GM23338 (cell line): ENCODE data around the gene SFXN5. TPM values are rescaled to one million over a fixed set of nuclear protein-coding genes. Genes with fewer than 3 reads are reported as not detected.

ENCODE experiments used
- ATAC-seq: fragments of 200-7000 bp; cut with Tn5 transposase; 3 replicates; pipeline ENCODE4 v1.9.1; 2020
- DNase-seq: peaks from one replicate; pipeline ENCODE4 v3.0.0-alpha.2; 2015; ENCODE audit warnings: low spot score
- H2AFZ ChIP-seq: fragments of 200-600 bp; sonication (generic); 2 replicates; pipeline ENCODE4 v1.8.0; 2016; ENCODE audit warnings: antibody characterized with exemption, mild to moderate bottlenecking, moderate library complexity
- H3F3A ChIP-seq: fragments of 200-600 bp; sonication (generic); replicated peaks from 2 replicates; pipeline ENCODE4 v1.8.0; 2017; ENCODE audit warnings: antibody characterized with exemption, mixed run types, low read depth
- H3K27ac ChIP-seq: fragments of 200-600 bp; sonication (generic); 2 replicates; pipeline ENCODE4 v1.6.1; 2016; ENCODE audit warnings: low read depth
- H3K27me3 ChIP-seq: fragments of 200-600 bp; sonication (generic); 2 replicates; pipeline ENCODE4 v1.8.0; 2016; ENCODE audit warnings: mild to moderate bottlenecking, mixed run types, moderate library complexity; ENCODE audit not compliant: insufficient read depth
- H3K36me3 ChIP-seq: fragments of 200-600 bp; sonication (generic); 2 replicates; pipeline ENCODE4 v1.8.0; 2016; ENCODE audit warnings: mild to moderate bottlenecking; ENCODE audit not compliant: insufficient read depth
- H3K4me1 ChIP-seq: fragments of 200-600 bp; sonication (generic); 2 replicates; pipeline ENCODE4 v1.8.0; 2016; ENCODE audit warnings: mild to moderate bottlenecking, moderate library complexity; ENCODE audit not compliant: insufficient read depth
- H3K4me2 ChIP-seq: fragments of 200-600 bp; sonication (generic); 2 replicates; pipeline ENCODE4 v1.7.1; 2017; ENCODE audit warnings: mixed run types
- H3K4me3 ChIP-seq: fragments of 200-600 bp; sonication (generic); 2 replicates; pipeline ENCODE4 v1.6.1; 2016; ENCODE audit warnings: mixed run types
- H3K79me2 ChIP-seq: fragments of 200-600 bp; sonication (generic); replicated peaks from 2 replicates; pipeline ENCODE4 v1.8.0; 2017; ENCODE audit warnings: mild to moderate bottlenecking; ENCODE audit not compliant: insufficient read depth
- H3K9me2 ChIP-seq: fragments of 200-600 bp; sonication (generic); 2 replicates; pipeline ENCODE4 v1.8.0; 2017; ENCODE audit not compliant: insufficient read depth
- H4K20me1 ChIP-seq: fragments of 200-600 bp; sonication (generic); replicated peaks from 2 replicates; pipeline ENCODE4 v1.8.0; 2017; ENCODE audit warnings: mild to moderate bottlenecking; ENCODE audit not compliant: insufficient read depth
- H3K27ac Mint-ChIP-seq: 2 replicates; pipeline ENCODE4 v1.8.0; 2020; ENCODE audit warnings: inconsistent platforms, mild to moderate bottlenecking, moderate library complexity, mixed read lengths
- H3K27me3 Mint-ChIP-seq: 3 replicates; pipeline ENCODE4 v1.8.0; 2022; ENCODE audit warnings: low read depth, mild to moderate bottlenecking, moderate library complexity, mixed read lengths, inconsistent platforms; ENCODE audit not compliant: insufficient read depth, poor library complexity
- H3K36me3 Mint-ChIP-seq: 3 replicates; pipeline ENCODE4 v1.8.0; 2021; ENCODE audit warnings: low read depth, mild to moderate bottlenecking, inconsistent platforms, moderate library complexity, mixed read lengths
- H3K4me1 Mint-ChIP-seq: 3 replicates; pipeline ENCODE4 v1.8.0; 2020; ENCODE audit warnings: mild to moderate bottlenecking, inconsistent platforms, mixed read lengths
- H3K4me3 Mint-ChIP-seq: 3 replicates; pipeline ENCODE4 v1.8.0; 2021; ENCODE audit warnings: moderate library complexity, mild to moderate bottlenecking, inconsistent platforms, mixed read lengths
- H3K9me3 Mint-ChIP-seq: 3 replicates; pipeline ENCODE4 v1.8.0; 2020; ENCODE audit warnings: moderate library complexity, mild to moderate bottlenecking, inconsistent platforms, mixed read lengths
- CREB1 ChIP-seq: fragments of 250-450 bp; sonication (Bioruptor Pico); IDR thresholded peaks from 2 replicates; pipeline ENCODE4 v1.5.0; 2020; ENCODE audit warnings: low read depth, mild to moderate bottlenecking, moderate library complexity
- EZH2 ChIP-seq: fragments of 200-600 bp; sonication (generic); IDR thresholded peaks from one replicate; pipeline ENCODE4 v1.8.0; 2017; ENCODE audit warnings: antibody characterized with exemption, mild to moderate bottlenecking, low read depth; ENCODE audit not compliant: unreplicated experiment
- EZH2phosphoT487 ChIP-seq: fragments of 200-600 bp; sonication (generic); IDR thresholded peaks from one replicate; pipeline ENCODE4 v1.8.1; 2018; ENCODE audit warnings: antibody characterized with exemption; ENCODE audit not compliant: unreplicated experiment
- JUNB ChIP-seq: IDR thresholded peaks from one replicate; pipeline ENCODE4 v1.6.1; 2016; ENCODE audit warnings: antibody characterized with exemption; ENCODE audit not compliant: unreplicated experiment
- NANOG ChIP-seq: IDR thresholded peaks from 2 replicates; pipeline ENCODE4 v1.6.1; 2016; ENCODE audit warnings: antibody characterized with exemption, borderline replicate concordance
- POLR2AphosphoS5 ChIP-seq: IDR thresholded peaks from 2 replicates; pipeline ENCODE4 v1.6.1; 2016; ENCODE audit warnings: antibody characterized with exemption, low read depth
- STAT1 ChIP-seq: IDR thresholded peaks from one replicate; pipeline ENCODE4 v1.6.1; 2016; ENCODE audit warnings: antibody characterized with exemption; ENCODE audit not compliant: unreplicated experiment
- ZNF114 ChIP-seq: fragments of 250-450 bp; sonication (Bioruptor Pico); IDR thresholded peaks from 2 replicates; pipeline ENCODE4 v1.5.0; 2020; ENCODE audit warnings: mild to moderate bottlenecking, moderate library complexity
- ZNF331 ChIP-seq: fragments of 250-450 bp; sonication (Bioruptor Pico); IDR thresholded peaks from 2 replicates; pipeline ENCODE4 v1.5.0; 2020; ENCODE audit warnings: low read depth, mild to moderate bottlenecking, moderate library complexity
- polyA plus RNA-seq: library from polyadenylated mRNA; unstranded; fragments of >200 nt; fragmentation: Nextera tagmentation; extraction: Ambion mirVana; gene quantifications from 2 replicates; pipeline ENCODE4 v1.2.1, GENCODE V29; 2016
- total RNA-seq: library from RNA; depleted of rRNA; stranded (reverse); fragments of >200 nt; shearing (Covaris generic); gene quantifications from 2 replicates; pipeline ENCODE4 v1.2.3, GENCODE V29; 2014
- TF ChIP-seq, protein P1 (sequence below): IDR thresholded peaks from one replicate; pipeline ENCODE4 v1.6.1; 2018; ENCODE audit warnings: antibody characterized with exemption; ENCODE audit not compliant: unreplicated experiment
- TF ChIP-seq, protein P2 (sequence below), 2 experiments: fragments of 200-600 bp in 1 of 2; sonication (generic) in 1 of 2; conservative IDR thresholded peaks; 2 replicates each; pipeline versions ENCODE4 v1.5.1 to v1.6.1; 2016 to 2017; ENCODE audit warnings: antibody characterized with exemption in 2 of 2, low read depth in 2 of 2, mild to moderate bottlenecking in 2 of 2, moderate library complexity in 1 of 2
- TF ChIP-seq, protein P3 (sequence below): fragments of 250-450 bp; sonication (Bioruptor Pico); IDR thresholded peaks from 2 replicates; pipeline ENCODE4 v1.5.0; 2020; ENCODE audit warnings: mild to moderate bottlenecking, moderate library complexity
- TF ChIP-seq, protein P4 (sequence below): IDR thresholded peaks from 2 replicates; pipeline ENCODE4 v1.6.1; 2016; ENCODE audit warnings: antibody characterized with exemption

The SFXN5 gene
- total and polyA plus RNA-seq, 2 experiments from 2014 or later = 23.6 to 25.8 TPM

DNA sequence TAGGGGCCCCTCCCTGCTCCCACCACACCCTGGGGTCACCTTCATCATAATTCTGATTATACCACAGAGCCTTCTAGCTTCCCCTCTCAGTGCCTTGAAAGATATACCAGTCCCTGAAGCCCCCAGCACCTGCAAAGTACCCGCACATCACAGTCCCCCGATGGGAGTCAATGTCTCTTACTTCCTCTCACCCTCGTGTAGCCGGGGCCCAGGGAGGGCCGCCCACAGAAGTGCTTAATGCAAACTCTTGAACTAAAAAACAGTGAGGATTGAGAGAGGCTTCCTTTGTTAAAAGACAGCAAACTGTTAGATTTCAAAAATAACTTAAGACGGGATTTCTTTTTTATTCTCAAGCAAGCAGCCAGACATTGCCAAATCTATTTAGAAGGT is 76.5 kb downstream of the SFXN5 start:
- H4K20me1 ChIP-seq = no peaks in the 10 kb centered on the region
- H3K4me2 ChIP-seq = no peak overlapping the region
- H2AFZ ChIP-seq = no peak overlapping the region
- ATAC-seq = no peak
- Mint-ChIP-seq H3K27ac (no peak overlapping the region; the same call in 1 of the 2 replicates), H3K27me3 (peaks cover 15% of the 10 kb centered on the region), H3K36me3 (peaks cover 4% of the 10 kb centered on the region; the same call in 2 of the 3 replicates), H3K4me3 (no peak overlapping the region), H3K9me3 (no peaks in the 10 kb centered on the region), H3K4me1 (peaks cover 30% of the 10 kb centered on the region)
- no peak overlapping the region for H3K27ac ChIP-seq
- no peaks in the 10 kb centered on the region for H3K27me3 ChIP-seq
- no peaks in the 10 kb centered on the region for H3K79me2 ChIP-seq
- no peaks in the 10 kb centered on the region for H3K9me2 ChIP-seq
- no peaks in the 10 kb centered on the region for H3K4me1 ChIP-seq
- no peak for DNase-seq
- TF ChIP-seq NANOG (no peak), CREB1 (CRISPR knock-in tag) (no peak), STAT1 (no peak), EZH2phosphoT487 (no peak), JUNB (no peak), ZNF331 (no peak), ZNF114 (no peak), EZH2 (no peak), POLR2AphosphoS5 (no peak)
- TF ChIP-seq, protein P1, sequence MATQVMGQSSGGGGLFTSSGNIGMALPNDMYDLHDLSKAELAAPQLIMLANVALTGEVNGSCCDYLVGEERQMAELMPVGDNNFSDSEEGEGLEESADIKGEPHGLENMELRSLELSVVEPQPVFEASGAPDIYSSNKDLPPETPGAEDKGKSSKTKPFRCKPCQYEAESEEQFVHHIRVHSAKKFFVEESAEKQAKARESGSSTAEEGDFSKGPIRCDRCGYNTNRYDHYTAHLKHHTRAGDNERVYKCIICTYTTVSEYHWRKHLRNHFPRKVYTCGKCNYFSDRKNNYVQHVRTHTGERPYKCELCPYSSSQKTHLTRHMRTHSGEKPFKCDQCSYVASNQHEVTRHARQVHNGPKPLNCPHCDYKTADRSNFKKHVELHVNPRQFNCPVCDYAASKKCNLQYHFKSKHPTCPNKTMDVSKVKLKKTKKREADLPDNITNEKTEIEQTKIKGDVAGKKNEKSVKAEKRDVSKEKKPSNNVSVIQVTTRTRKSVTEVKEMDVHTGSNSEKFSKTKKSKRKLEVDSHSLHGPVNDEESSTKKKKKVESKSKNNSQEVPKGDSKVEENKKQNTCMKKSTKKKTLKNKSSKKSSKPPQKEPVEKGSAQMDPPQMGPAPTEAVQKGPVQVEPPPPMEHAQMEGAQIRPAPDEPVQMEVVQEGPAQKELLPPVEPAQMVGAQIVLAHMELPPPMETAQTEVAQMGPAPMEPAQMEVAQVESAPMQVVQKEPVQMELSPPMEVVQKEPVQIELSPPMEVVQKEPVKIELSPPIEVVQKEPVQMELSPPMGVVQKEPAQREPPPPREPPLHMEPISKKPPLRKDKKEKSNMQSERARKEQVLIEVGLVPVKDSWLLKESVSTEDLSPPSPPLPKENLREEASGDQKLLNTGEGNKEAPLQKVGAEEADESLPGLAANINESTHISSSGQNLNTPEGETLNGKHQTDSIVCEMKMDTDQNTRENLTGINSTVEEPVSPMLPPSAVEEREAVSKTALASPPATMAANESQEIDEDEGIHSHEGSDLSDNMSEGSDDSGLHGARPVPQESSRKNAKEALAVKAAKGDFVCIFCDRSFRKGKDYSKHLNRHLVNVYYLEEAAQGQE = no peak
- TF ChIP-seq, protein P2, sequence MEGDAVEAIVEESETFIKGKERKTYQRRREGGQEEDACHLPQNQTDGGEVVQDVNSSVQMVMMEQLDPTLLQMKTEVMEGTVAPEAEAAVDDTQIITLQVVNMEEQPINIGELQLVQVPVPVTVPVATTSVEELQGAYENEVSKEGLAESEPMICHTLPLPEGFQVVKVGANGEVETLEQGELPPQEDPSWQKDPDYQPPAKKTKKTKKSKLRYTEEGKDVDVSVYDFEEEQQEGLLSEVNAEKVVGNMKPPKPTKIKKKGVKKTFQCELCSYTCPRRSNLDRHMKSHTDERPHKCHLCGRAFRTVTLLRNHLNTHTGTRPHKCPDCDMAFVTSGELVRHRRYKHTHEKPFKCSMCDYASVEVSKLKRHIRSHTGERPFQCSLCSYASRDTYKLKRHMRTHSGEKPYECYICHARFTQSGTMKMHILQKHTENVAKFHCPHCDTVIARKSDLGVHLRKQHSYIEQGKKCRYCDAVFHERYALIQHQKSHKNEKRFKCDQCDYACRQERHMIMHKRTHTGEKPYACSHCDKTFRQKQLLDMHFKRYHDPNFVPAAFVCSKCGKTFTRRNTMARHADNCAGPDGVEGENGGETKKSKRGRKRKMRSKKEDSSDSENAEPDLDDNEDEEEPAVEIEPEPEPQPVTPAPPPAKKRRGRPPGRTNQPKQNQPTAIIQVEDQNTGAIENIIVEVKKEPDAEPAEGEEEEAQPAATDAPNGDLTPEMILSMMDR (conservative IDR thresholded peaks at IDR 0.05; ENCODE audit: low read depth in 2 of 2) = no peak
- TF ChIP-seq, protein P3, sequence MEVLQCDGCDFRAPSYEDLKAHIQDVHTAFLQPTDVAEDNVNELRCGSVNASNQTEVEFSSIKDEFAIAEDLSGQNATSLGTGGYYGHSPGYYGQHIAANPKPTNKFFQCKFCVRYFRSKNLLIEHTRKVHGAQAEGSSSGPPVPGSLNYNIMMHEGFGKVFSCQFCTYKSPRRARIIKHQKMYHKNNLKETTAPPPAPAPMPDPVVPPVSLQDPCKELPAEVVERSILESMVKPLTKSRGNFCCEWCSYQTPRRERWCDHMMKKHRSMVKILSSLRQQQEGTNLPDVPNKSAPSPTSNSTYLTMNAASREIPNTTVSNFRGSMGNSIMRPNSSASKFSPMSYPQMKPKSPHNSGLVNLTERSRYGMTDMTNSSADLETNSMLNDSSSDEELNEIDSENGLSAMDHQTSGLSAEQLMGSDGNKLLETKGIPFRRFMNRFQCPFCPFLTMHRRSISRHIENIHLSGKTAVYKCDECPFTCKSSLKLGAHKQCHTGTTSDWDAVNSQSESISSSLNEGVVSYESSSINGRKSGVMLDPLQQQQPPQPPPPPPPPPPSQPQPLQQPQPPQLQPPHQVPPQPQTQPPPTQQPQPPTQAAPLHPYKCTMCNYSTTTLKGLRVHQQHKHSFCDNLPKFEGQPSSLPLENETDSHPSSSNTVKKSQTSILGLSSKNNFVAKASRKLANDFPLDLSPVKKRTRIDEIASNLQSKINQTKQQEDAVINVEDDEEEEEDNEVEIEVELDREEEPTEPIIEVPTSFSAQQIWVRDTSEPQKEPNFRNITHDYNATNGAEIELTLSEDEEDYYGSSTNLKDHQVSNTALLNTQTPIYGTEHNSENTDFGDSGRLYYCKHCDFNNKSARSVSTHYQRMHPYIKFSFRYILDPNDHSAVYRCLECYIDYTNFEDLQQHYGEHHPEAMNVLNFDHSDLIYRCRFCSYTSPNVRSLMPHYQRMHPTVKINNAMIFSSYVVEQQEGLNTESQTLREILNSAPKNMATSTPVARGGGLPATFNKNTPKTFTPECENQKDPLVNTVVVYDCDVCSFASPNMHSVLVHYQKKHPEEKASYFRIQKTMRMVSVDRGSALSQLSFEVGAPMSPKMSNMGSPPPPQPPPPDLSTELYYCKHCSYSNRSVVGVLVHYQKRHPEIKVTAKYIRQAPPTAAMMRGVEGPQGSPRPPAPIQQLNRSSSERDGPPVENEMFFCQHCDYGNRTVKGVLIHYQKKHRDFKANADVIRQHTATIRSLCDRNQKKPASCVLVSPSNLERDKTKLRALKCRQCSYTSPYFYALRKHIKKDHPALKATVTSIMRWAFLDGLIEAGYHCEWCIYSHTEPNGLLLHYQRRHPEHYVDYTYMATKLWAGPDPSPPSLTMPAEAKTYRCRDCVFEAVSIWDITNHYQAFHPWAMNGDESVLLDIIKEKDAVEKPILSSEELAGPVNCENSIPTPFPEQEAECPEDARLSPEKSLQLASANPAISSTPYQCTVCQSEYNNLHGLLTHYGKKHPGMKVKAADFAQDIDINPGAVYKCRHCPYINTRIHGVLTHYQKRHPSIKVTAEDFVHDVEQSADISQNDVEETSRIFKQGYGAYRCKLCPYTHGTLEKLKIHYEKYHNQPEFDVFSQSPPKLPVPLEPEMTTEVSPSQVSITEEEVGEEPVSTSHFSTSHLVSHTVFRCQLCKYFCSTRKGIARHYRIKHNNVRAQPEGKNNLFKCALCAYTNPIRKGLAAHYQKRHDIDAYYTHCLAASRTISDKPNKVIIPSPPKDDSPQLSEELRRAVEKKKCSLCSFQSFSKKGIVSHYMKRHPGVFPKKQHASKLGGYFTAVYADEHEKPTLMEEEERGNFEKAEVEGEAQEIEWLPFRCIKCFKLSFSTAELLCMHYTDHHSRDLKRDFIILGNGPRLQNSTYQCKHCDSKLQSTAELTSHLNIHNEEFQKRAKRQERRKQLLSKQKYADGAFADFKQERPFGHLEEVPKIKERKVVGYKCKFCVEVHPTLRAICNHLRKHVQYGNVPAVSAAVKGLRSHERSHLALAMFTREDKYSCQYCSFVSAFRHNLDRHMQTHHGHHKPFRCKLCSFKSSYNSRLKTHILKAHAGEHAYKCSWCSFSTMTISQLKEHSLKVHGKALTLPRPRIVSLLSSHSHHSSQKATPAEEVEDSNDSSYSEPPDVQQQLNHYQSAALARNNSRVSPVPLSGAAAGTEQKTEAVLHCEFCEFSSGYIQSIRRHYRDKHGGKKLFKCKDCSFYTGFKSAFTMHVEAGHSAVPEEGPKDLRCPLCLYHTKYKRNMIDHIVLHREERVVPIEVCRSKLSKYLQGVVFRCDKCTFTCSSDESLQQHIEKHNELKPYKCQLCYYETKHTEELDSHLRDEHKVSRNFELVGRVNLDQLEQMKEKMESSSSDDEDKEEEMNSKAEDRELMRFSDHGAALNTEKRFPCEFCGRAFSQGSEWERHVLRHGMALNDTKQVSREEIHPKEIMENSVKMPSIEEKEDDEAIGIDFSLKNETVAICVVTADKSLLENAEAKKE (CRISPR knock-in tag) = no peak
- TF ChIP-seq, protein P4, sequence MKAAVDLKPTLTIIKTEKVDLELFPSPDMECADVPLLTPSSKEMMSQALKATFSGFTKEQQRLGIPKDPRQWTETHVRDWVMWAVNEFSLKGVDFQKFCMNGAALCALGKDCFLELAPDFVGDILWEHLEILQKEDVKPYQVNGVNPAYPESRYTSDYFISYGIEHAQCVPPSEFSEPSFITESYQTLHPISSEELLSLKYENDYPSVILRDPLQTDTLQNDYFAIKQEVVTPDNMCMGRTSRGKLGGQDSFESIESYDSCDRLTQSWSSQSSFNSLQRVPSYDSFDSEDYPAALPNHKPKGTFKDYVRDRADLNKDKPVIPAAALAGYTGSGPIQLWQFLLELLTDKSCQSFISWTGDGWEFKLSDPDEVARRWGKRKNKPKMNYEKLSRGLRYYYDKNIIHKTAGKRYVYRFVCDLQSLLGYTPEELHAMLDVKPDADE = no peak
- no peak overlapping the region for H3K4me3 ChIP-seq
- no peaks in the 10 kb centered on the region for H3K36me3 ChIP-seq
- no peaks in the 10 kb centered on the region for H3F3A ChIP-seq
